GM11168 (cell line): Measurements from ENCODE around the gene STARD9.
"Not testable (repeated sequence)": the region's sequence is repeated elsewhere in the genome, so short reads cannot be mapped to it uniquely, and the experiment has no call there.

ENCODE experiments used
- in situ Hi-C: fragments of 300-500 bp; cut with MboI; formaldehyde crosslinking; loops from one replicate; pipeline ENCODE4 v1.12.0; 2022; ENCODE audit warnings: low sequenced_read_pairs; ENCODE audit not compliant: unreplicated experiment

Gene STARD9

GRCh38 chr15:42621386-42621785 is 46.0 kb downstream of the STARD9 start:
- in situ Hi-C loops = no loop called here

DNA sequence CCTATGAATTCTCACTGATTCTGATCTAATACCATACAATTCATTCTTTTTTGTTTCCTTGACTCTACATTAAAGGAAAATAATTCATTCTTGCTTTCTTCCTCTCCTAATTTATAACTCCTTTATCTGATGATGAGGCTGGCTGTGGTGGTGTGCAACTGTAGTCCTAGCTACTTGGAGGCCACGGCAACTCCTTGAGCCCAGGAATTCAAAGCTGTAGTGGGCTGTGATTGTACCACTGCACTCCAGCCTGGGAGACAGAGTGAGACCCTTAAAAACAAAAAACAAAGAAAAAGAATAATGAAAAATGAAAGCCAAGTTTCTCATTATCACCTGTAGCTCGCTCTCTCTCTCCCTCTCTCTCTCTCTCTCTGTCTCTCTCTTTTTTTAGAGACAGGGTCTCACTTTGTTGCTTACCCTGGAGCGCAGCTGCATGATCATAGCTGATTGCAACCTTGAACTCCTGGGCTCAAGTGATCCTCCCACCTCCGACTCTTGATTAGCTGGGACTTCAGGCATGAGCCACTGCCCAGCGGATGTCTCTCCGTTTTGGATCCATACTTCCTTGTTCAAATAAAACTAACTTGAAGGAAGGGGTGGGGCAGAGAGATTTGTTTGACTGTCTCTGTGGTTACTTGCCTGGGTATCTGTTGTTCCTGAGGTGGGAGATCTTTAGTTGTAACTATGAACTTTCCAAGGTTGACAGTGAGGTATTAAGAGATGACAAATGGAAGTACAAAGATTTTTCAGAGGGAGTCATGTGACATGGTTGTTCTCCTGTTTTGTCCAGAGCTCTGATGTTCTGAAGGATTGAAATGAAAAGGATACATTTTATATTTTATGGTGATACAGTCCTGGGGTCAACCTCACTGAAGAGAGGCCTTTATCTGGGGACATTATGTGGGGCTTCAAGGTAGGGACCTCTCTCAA is 46.9 kb downstream of the STARD9 start:
- in situ Hi-C loops = no loop called here

DNA sequence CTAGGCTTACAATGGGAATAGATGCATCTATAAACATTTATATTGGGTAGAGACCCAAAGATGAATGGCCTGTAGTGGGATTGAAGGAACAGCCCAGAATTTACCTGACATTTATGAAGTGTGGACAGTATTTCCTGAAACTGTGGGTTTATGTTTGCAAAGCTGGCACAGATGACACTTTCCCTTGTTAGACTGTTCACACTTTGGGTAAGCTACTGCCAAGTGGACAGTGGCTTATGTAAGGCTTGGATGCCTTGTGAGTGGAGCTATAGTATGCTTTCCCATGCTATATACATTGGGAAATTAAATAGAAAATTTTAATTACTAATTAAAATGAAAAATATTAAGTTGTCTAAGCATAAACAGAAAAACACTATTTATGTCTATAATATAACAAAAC is 48.5 kb downstream of the STARD9 start:
- in situ Hi-C loops = no loop called here

DNA sequence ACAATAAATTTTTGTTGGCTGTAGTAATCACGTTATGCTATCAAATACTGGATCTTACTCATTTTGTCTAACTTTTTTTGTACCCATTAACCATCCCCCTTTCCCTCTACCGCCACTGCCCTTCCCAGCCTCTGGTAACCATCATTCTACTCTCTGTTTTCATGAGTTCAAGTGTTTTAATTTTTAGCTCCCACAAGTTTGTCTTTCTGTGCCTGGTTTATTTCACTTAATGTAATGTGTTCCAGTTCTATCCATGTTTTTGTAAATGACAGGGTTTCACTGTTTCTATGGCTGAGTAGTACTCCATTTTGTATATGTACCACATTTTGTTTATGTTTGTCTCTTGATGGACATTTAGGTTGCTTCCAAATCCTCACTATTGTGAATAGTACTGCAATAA is 52.1 kb downstream of the STARD9 start:
- in situ Hi-C loops = no loop called here

DNA sequence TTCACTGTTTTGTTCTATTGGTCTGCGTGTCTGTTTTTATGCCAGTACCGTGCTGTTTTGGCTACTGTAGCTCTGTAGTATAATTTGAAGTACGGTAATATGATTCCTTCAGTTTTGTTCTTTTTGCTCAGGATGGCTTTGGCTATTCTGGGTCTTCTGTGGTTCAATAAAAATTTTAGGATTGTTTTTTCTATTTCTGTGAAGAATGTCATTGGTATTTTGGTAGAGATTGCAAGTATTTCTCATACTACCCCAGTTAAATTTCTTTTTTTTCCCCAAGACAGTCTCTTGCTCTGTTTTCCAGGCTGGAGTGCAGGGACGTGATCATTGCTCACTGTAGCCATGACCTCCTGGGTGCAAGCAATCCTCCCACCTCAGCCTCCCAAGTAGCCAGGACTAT is 53.4 kb downstream of the STARD9 start:
- in situ Hi-C loops = no loop called here

GRCh38 chr15:42632105-42632675 is 56.8 kb downstream of the STARD9 start:
- in situ Hi-C loops = no loop called here

DNA sequence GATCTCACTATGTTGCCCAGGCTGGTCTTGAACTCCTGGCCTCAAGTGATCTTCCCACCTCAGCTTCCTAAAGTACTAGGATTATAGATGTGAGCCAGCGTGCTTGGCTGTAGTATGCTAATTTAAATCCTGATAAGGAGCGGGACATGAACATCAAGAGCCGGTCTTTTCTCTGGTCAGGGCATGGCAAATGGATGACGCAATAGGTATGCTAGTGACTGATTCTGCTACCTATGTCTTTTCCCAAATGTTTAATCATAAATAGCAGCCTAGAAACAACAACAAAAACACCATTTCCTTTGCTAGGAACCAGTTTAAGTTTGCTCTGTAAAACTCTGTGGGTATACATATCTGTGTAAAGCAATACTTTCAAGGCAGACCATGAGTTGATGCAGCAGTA is 64.7 kb downstream of the STARD9 start:
- in situ Hi-C loops = loop anchor here (10.0 kb wide), 1 partner anchor 45 kb away; no protein-coding TSS in a partner anchor

GRCh38 chr15:42650208-42651066 is 75.0 kb downstream of the STARD9 start:
- in situ Hi-C loops = no loop called here

DNA sequence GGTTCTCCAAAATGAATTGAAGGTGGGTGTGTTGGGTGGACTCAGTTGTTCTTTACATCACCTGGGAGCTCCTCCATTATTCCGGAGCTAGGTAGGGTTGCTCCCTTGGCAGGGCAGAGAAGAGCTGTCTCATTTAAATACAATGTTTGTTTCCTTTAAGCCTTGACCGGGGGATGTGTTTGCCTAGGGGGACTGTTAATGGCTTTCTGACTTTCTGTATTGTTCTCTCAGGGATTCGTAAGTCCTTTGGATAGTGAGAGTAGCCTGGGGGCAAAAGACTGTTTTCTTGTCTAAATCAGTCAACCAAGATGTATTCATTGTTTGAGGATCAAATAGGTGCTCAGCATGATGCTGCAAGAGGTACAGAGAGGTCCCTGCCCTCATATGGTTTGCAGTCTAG is 90.4 kb downstream of the STARD9 start:
- in situ Hi-C loops = no loop called here

- in situ Hi-C loops = no loop called here
These were observed 92.4 kb downstream of the STARD9 start for GRCh38 chr15:42667855-42668254.

DNA sequence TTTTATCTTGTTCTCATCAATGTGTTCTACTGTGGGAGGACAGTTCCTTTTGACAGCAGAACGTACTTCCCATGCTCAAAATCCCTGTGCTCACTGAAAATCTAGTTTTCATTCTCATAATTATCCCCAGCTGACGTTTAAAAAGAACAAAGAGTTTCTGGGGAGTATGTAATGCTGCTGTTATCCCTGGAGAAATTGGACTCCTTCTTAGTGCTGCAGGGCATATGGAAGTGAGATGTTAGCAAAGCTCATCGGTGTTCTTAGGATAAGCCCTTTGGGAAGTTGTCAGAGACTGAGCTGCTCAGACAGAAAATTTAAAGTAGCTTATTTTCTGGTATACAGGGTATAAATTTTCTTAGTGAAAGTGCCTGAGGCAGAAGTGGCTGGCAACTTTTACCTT is 95.0 kb downstream of the STARD9 start:
- in situ Hi-C loops = no loop called here

GRCh38 chr15:42672444-42672843 is 97.0 kb downstream of the STARD9 start:
- in situ Hi-C loops = no loop called here

DNA sequence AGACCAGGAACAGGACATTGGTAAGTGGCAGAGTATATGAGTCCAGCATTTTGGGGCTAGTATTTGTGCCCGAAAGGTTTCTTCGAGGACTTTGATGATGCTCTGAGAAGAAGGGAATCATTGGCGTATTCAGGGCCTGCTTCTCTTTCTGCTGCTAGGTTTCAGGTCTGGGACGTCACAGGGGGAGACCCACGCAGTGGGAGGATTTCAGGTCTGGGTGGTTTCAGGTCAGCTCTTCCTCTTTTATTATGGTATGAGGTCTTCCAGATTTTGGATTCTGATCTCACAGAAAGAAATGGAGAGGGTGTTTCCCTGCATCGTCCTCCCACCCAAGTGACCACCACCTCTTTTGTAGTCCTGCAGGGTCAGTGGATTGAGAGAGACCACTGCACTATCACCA is 99.1 kb downstream of the STARD9 start:
- in situ Hi-C loops = no loop called here

DNA sequence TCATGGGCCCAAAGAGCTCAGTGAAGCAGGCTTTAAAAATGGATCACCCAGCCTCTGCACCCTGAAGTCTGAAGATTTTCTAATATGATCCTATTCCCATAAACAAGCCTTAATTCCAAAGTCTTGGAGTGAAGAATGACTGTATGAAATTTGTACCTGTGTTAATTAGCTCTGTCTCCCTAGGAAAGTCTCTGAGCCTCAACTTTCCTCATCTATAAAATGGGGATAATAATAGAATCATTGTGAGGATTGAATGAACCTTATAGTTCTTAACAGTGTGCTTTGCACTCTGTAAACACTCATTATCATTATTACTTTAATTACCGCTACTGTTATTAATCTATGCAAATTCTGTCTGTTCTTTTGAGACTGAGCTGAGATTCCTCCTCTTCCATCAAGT is 99.6 kb downstream of the STARD9 start:
- in situ Hi-C loops = no loop called here

- in situ Hi-C loops = no loop called here
These were observed 104.1 kb downstream of the STARD9 start for GRCh38 chr15:42679285-42680141.

- in situ Hi-C loops = not testable (repeated sequence)
These were observed 104.7 kb downstream of the STARD9 start for GRCh38 chr15:42680142-42680482.

GRCh38 chr15:42681119-42681518 is 105.7 kb downstream of the STARD9 start:
- in situ Hi-C loops = no loop called here

DNA sequence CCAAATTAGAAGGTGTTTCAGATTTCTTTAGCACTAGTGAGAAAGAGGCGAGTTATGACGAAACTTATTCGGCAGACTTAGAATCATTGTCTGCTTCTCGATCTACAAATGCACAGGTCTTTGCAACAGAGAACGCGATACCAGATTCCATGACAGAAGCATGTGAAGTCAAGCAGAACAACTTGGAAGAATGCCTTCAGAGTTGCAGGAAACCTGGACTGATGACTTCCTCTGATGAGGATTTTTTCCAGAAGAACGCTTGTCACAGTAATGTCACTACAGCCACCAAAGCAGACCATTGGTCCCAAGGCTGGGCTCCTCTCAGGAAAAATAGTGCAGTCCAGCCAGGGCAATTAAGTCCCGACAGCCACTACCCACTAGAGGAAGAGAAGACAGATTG is 110.9 kb downstream of the STARD9 start:
- in situ Hi-C loops = no loop called here

DNA sequence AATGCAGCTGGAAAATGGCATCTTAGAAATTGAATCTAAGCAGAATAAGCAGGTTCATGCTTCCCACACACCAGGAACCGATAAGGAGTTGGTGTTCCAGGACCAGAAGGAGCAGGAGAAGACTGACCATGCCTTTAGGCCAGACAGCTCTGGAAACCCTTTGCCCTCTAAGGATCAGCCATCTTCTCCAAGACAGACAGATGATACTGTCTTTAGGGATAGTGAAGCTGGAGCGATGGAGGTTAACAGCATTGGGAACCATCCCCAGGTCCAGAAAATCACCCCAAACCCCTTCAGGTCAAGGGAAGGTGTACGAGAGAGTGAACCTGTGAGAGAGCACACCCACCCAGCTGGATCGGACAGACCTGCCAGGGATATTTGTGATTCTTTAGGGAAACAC is 112.3 kb downstream of the STARD9 start:
- in situ Hi-C loops = no loop called here

DNA sequence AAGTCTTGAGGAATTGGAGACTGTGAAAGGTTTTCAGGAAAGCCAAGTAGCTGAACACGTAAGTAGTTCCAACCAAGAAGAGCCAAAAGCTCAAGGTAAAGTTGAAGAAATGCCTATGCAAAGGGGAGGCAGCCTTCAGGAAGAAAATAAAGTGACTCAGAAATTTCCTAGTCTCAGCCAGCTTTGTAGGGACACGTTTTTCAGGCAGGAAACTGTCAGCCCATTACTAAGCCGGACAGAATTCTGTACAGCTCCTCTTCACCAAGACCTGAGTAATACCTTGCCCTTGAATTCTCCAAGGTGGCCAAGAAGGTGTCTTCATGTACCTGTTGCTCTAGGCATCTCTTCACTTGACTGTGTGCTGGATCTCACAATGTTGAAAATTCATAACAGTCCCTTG is 112.9 kb downstream of the STARD9 start:
- in situ Hi-C loops = no loop called here
